ENCODE data around the gene SYNE2. TPM values are rescaled to one million over a fixed set of nuclear protein-coding genes. Genes with fewer than 3 reads are reported as not detected.
"Not testable (repeated sequence)": the region's sequence is repeated elsewhere in the genome, so short reads cannot be mapped to it uniquely, and the experiment has no call there.

Gene SYNE2
- total RNA-seq, 4 donors from 2014 or later = 212 to 378 (median 285) TPM

- Histone ChIP-seq H3K27ac (no peak overlapping the region), H3K36me3 (peaks cover 0 to 56% (median 0%) of the 10 kb centered on the region in 3 donors), H3K4me3 (no peak overlapping the region), H3K4me1 (no peaks in the 10 kb centered on the region), H3K27me3 (no peaks in the 10 kb centered on the region), H3K9me3 (no peaks in the 10 kb centered on the region)
- no peak for DNase-seq (ENCODE audit: low spot score in 2 of 2)
- WGBS, 2 donors = 82 to 84% methylated on average over 2 of the region's 2 CpGs
- no peak for TF ChIP-seq POLR2A (IDR thresholded peaks at IDR 0.05)
- TF ChIP-seq EP300 (IDR thresholded peaks at IDR 0.05) = no peak
Observed at GRCh38 chr14:64008016-64008415, 155.2 kb downstream of the SYNE2 start.

GRCh38 chr14:64012003-64012402, 159.2 kb downstream of the SYNE2 start:
- H3K27ac ChIP-seq = no peak overlapping the region

GRCh38 chr14:64012720-64013119, 159.9 kb downstream of the SYNE2 start:
- Histone ChIP-seq H3K27ac (no peak overlapping the region), H3K27me3 (no peaks in the 10 kb centered on the region), H3K36me3 (peaks cover 0 to 37% (median 0%) of the 10 kb centered on the region in 3 donors), H3K4me3 (no peak overlapping the region), H3K9me3 (peaks cover 0 to 7% (median 0%) of the 10 kb centered on the region in 4 donors), H3K4me1 (no peaks in the 10 kb centered on the region)
- DNase-seq (ENCODE audit: low spot score in 2 of 2) = no peak
- 88 to 96% methylated on average over 1 of the region's 1 CpG for WGBS, 2 donors
- TF ChIP-seq CTCF (IDR thresholded peaks at IDR 0.05) (no peak), POLR2A (IDR thresholded peaks at IDR 0.05) (no peak), EP300 (IDR thresholded peaks at IDR 0.05) (no peak)

More at GRCh38 chr14:64012003-64012402, 159.2 kb downstream of the SYNE2 start:
- no peak overlapping the region for H3K4me3 ChIP-seq
- TF ChIP-seq EP300 (IDR thresholded peaks at IDR 0.05) (no peak), POLR2A (IDR thresholded peaks at IDR 0.05) (no peak), CTCF (IDR thresholded peaks at IDR 0.05) (no peak)
- 85 to 90% methylated on average over 3 of the region's 3 CpGs for WGBS, 2 donors
- peaks cover 0 to 37% (median 0%) of the 10 kb centered on the region in 3 donors for H3K36me3 ChIP-seq
- peaks cover 0 to 7% (median 0%) of the 10 kb centered on the region in 4 donors for H3K9me3 ChIP-seq
- DNase-seq (ENCODE audit: low spot score in 2 of 2) = no peak
- H3K27me3 ChIP-seq = no peaks in the 10 kb centered on the region
- no peaks in the 10 kb centered on the region for H3K4me1 ChIP-seq

- Histone ChIP-seq H3K27me3 (no peaks in the 10 kb centered on the region), H3K9me3 (no peaks in the 10 kb centered on the region), H3K27ac (no peak overlapping the region), H3K4me3 (no peak overlapping the region), H3K4me1 (no peaks in the 10 kb centered on the region), H3K36me3 (peaks cover 0 to 90% (median 4%) of the 10 kb centered on the region in 3 donors)
- TF ChIP-seq CTCF (IDR thresholded peaks at IDR 0.05) (no peak), POLR2A (IDR thresholded peaks at IDR 0.05) (no peak), EP300 (IDR thresholded peaks at IDR 0.05) (no peak)
- no peak for DNase-seq (ENCODE audit: low spot score in 2 of 2)
- WGBS, 2 donors = 67 to 82% methylated on average over 3 of the region's 3 CpGs
Observed at GRCh38 chr14:64025479-64025878, 172.7 kb downstream of the SYNE2 start.

- TF ChIP-seq CTCF (IDR thresholded peaks at IDR 0.05) = no peak
- TF ChIP-seq EP300 (IDR thresholded peaks at IDR 0.05) = no peak
- no peak for TF ChIP-seq POLR2A (IDR thresholded peaks at IDR 0.05)
- H3K9me3 ChIP-seq = no peaks in the 10 kb centered on the region
- H3K36me3 ChIP-seq = peaks cover 0 to 94% (median 4%) of the 10 kb centered on the region in 3 donors
- H3K4me1 ChIP-seq = no peaks in the 10 kb centered on the region
- no peak for DNase-seq (ENCODE audit: low spot score in 2 of 2)
- no peak overlapping the region for H3K27ac ChIP-seq
- H3K27me3 ChIP-seq = no peaks in the 10 kb centered on the region
- WGBS, 2 donors = 67 to 89% methylated on average over 2 of the region's 2 CpGs
- no peak overlapping the region for H3K4me3 ChIP-seq
Observed at GRCh38 chr14:64026600-64026999, 173.8 kb downstream of the SYNE2 start.

- H3K9me3 ChIP-seq = no peaks in the 10 kb centered on the region
- H3K36me3 ChIP-seq = peaks cover 0 to 33% (median 0%) of the 10 kb centered on the region in 3 donors
- H3K4me1 ChIP-seq = no peaks in the 10 kb centered on the region
- 63 to 71% methylated on average over 1 of the region's 1 CpG for WGBS, 2 donors
- H3K27me3 ChIP-seq = no peaks in the 10 kb centered on the region
- DNase-seq (ENCODE audit: low spot score in 2 of 2) = no peak
- H3K4me3 ChIP-seq = no peak overlapping the region
- H3K27ac ChIP-seq = no peak overlapping the region
- TF ChIP-seq EP300 (IDR thresholded peaks at IDR 0.05) (no peak), CTCF (IDR thresholded peaks at IDR 0.05) (no peak), POLR2A (IDR thresholded peaks at IDR 0.05) (no peak)
Observed at GRCh38 chr14:64035143-64035542, 182.3 kb downstream of the SYNE2 start.

GRCh38 chr14:64037869-64038745, 185.3 kb downstream of the SYNE2 start:
- not testable (repeated sequence) for H3K4me1 ChIP-seq; H3K9me3 ChIP-seq; H3K4me3 ChIP-seq; H3K27ac ChIP-seq; H3K27me3 ChIP-seq; DNase-seq (ENCODE audit: low spot score in 2 of 2)
- WGBS, 2 donors = 95 to 97% methylated on average over 50 to 51 of the region's 66 CpGs
- peaks cover 0 to 17% (median 0%) of the 10 kb centered on the region in 3 donors for H3K36me3 ChIP-seq
